ENCODE results near the gene ITGB3.
A peak's percentile ranks its signal among the peaks of the same experiment; 100 is the strongest.

Gene ITGB3

DNA sequence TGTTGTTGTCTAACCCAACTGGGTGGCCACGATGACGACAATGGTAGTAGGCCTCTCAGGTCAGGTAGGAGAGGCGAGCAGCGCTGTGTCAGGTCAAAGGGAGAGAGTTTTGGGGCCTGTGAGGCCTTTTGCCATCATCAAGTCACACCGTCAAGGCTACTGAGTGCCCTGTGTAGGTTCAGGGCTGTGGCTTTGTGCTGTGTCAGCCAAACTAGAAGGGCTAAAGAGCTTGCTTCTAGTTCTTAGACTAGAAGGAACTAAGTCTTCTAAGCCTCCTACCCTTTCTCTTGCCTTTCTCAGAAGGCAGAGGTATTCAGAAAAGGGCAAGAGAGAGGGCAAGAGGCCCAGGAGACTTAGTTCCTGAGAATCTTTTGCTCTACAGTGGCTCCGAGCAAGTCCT lies 45.1 kb downstream of the ITGB3 start:
- no peak for DNase-seq (ENCODE audit: low read depth in 2 of 2)

DNA sequence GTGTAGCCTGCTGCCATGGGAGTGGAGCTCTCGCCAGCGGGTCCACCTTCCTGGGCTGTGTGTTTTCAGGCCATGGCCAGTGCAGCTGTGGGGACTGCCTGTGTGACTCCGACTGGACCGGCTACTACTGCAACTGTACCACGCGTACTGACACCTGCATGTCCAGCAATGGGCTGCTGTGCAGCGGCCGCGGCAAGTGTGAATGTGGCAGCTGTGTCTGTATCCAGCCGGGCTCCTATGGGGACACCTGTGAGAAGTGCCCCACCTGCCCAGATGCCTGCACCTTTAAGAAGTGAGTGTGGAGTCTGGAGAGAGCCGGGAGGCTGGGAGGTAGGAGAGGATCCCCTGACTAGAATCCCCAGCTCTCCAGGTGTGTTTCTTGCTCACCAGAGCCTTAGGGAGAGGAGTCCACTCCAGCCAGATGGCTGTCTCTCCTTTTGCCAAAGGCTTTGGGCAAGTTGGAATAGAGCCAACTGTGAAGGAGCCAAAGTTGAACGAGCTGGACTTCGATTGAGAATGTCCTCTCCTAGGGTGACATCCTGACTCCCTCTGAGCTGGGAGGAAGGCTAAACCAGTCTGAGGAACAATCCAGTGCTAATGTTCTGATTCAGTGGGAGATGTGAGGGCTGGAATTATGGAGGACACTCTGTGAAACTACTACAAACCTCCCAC lies 45.7 kb downstream of the ITGB3 start:
- no peak for DNase-seq (ENCODE audit: low read depth in 2 of 2)

DNA sequence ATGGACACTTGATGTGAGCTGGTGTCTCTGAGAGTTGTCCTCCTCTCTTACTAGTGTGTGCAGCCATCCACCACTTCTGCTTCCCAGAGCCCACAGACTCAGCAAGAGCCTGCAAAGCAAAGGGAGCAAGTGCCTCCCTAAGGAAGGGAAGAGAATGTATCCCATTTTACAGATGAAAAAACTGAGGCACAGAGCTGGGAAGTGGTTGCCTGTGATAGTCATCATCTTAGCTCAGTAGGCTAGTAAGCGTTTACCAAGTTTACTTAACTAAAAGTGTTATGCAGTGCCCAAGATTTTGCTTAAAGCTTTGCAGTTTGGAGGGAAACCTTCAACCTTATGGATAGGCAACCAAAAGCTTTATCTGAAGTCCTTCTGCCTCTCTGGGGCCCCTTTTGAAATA lies 47.1 kb downstream of the ITGB3 start:
- DNase-seq (ENCODE audit: low read depth in 2 of 2), result no peak

DNA sequence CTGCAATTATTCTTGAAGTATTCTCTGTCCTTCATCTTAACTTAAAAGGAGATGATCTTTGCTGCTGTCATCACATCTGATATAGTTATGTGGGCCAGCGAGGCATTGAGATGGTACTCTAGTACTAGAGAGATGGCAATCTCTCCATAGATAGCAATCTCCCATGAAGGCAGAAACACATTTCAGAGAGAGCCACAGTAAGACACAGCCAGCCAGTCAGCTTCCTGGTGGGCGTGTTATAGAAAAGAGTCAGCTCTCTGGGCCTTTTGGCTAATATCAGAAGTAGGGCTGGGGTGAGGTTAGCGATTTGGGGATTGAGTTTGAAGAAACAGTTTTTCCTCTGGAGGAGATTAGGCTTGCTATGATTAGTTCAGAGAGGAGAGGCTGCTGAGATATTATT lies 47.5 kb downstream of the ITGB3 start:
- DNase-seq (ENCODE audit: low read depth in 2 of 2), result no peak

DNA sequence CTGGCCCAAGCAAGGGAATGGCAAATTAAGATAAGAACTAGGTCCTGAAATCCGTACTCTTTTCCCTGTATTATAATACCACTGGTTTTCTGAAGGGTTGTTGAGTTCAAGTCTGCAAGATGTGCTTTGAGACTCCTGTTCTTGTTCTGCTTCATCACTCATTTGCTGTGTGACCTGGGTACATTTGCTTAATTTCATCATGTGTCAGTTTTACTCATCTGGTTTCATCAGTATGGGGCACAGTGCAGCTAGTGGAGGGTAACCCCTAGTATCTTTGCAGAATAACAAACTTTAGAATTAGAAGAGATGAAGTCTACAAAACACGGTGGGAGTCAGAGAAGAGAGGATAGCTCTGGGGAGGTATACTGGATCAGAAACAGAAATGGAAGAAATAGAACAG lies 48.2 kb downstream of the ITGB3 start:
- DNase-seq (ENCODE audit: low read depth in 2 of 2), result no peak

DNA sequence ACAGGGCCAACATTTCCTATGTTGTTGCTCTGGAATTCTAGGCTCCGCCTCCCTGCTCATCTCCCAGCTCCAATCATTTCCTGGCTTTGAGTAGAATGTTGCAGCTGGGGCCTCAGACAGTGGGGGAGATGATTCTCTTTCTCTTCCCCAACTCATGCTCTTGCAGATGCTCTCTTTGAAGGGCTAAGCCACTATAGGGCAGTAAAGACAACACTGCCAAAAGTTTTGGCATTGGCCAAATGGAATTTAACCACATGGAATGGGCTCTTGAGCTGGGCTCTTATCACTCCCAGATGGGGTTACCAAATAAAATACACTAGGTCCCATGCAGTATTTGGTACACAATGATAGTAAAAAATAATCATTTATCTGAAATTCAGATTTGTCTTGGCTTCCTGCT lies 50.6 kb downstream of the ITGB3 start:
- no peak for DNase-seq (ENCODE audit: low read depth in 2 of 2)

DNA sequence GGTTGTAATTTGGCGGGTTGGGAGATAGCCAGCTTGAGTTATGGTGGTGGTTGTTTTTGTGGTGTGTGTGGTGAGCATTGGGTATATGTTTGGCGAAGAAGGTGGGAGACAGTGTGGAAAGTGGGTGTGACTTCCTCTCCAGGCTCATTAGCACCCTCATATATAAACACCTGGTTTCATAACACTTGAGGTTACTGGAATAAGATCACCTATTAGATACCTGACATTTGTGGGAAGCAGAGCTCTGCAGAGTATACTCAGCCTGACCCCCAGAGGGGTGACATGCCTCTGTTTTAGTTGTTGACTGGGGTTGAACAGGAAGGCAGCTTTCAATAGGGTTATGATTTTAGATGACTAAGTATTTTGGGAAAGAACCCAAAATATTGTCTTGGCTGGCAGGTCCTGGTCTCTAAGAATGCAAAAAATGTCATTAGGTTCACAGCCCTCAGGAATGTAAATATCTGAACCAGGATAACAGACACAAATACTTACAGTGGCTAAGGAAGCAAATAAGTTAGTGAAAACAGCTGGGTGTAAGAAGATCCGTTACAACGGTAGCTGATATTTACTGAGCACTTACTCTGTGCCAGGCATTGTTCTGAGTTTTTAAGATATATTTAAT lies 51.8 kb downstream of the ITGB3 start:
- DNase-seq (ENCODE audit: low read depth in 2 of 2), result no peak

DNA sequence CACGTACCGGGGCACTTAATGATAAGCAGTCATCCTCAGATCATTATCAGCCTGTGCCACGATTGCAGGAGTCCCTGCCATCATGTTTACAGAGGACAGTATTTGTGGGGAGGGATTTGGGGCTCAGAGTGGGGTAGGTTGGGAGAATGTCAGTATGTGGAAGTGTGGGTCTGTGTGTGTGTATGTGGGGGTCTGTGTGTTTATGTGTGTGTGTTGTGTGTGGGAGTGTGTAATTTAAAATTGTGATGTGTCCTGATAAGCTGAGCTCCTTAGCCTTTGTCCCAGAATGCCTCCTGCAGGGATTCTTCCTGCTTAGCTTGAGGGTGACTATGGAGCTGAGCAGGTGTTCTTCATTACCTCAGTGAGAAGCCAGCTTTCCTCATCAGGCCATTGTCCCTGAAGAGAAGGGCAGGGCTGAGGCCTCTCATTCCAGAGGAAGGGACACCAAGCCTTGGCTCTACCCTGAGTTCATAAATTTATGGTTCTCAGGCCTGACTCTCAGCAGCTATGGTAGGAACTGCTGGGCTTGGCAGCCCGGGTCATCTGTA lies 56.6 kb downstream of the ITGB3 start:
- no peak for DNase-seq (ENCODE audit: low read depth in 2 of 2)

- no peak for DNase-seq (ENCODE audit: low read depth in 2 of 2)
These were observed 57.8 kb downstream of the ITGB3 start for GRCh38 chr17:47311420-47311819.

GRCh38 chr17:47315451-47316266 lies 62.0 kb downstream of the ITGB3 start:
- no peak for DNase-seq (ENCODE audit: low read depth in 2 of 2)

GRCh38 chr17:47316311-47316710 lies 62.7 kb downstream of the ITGB3 start:
- no peak for DNase-seq (ENCODE audit: low read depth in 2 of 2)

GRCh38 chr17:47317119-47317518 lies 63.5 kb downstream of the ITGB3 start:
- DNase-seq (ENCODE audit: low read depth in 2 of 2), result no peak

GRCh38 chr17:47318197-47318918 lies 64.7 kb downstream of the ITGB3 start:
- no peak for DNase-seq (ENCODE audit: low read depth in 2 of 2)

- DNase-seq (ENCODE audit: low read depth in 2 of 2), result no peak
These were observed 67.4 kb downstream of the ITGB3 start for GRCh38 chr17:47320879-47321502.

DNA sequence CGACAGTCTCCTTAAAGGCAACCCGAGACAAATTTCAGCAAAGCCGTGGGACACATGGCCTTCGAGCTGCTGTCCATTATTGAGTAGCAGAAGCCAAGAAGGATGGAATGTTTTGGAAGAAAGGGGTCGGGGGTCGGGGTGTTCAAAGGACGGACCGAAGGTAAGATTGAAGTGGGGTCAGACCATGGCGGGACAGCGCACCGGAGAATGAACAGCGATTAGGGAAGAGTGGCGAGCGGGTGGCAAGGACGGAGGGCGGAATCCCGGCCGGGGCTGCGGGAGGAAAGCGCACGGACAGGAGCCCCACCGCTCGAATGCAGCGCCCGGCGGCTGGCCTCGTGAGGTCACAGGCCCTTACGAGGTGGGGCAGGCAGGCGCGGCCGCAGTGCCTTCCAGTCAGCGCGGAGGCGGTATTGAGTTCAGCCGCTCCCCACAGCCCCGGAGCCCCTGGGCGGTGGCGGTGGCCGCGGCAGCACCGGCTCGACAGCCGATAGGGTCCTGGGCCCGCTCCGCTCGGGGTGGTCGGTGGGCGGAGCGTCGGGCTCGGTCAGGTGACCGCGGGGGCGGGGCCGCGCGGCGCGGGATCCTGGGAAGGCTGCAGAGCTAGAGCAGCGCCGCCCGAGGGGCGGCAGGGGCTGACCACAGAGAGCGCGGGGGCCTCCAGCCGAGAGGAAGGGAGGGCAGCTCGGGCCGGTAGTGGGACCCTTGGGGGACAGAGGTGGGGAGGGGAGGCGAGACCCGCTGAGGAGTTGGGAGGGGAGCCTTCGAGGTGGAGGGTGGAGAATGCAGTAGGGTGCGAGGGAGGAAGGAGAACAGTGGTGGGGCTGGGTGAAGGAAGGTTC lies 70.0 kb downstream of the ITGB3 start, which contains the start of gene EFCAB13:
TSS of gene EFCAB13 (plus strand) at position 574 of the 842 bp plus-strand sequence. CDS start 4,399 bp downstream, outside the sequence.
- DNase-seq (ENCODE audit: low read depth in 2 of 2), result peak; percentile 42 to 57

DNA sequence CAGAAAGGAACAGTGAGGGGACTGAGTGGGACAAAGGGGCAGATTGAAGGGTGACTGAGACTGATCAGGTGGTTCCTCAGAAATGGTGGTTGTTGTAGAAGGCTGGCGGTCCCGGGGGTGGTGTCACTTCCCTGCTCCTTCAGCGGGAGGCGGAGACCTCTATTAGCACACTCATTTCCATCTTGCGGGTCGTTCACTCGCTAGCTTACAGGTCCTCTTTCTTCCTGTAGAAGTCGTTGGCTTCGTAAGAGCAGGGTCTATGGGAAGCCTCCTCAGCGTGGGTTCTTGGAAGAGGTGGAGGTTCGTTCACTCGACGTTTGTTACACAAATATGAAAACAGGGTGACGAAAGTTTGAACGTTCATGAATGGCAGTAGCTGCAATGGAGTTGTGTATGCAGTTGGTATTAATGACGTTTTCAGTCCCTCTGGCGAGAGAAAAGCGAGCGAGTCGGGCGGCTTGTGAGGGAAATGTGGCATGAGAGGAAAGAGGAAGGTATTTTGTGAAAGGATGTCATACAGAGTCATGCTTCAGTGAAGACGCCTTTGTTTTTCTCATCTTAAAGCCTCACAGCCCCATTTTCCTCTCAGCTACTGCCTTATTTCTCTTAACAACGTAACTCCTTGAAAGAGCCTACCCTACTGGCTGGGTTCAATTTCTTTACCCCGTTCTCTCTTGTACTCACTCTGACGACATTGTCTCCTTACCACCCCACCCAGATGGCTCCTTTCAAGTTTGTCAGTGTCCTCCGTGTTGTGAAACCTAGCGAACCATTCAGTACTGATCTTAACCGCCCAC lies 70.8 kb downstream of the ITGB3 start:
- DNase-seq (ENCODE audit: low read depth in 2 of 2), result peak in 1 of 2 donors; percentile 16

DNA sequence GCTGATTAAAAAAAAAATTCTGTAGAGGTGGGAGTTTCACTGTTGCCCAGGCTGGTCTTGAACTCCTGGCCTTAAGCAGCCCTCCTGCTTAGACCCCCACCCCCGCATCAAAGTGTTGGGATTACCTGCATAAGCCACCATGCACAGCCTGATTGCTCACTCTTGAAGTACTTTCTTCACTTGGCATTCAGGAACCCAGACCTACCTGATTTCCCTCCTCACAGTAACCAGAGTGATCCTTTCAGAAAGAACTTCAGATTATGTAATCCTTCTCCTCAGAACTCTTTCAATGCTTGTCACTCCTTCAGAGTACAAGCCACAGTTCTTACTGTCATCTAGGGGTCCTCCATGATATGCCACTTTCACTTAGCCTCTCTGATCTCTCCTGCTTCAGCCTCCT lies 71.5 kb downstream of the ITGB3 start:
- no peak for DNase-seq (ENCODE audit: low read depth in 2 of 2)

GRCh38 chr17:47330548-47330947 lies 76.9 kb downstream of the ITGB3 start:
- DNase-seq (ENCODE audit: low read depth in 2 of 2), result no peak

GRCh38 chr17:47332287-47332686 lies 78.7 kb downstream of the ITGB3 start:
- no peak for DNase-seq (ENCODE audit: low read depth in 2 of 2)

Data from stimulated activated CD4-positive, alpha-beta T cell treated with anti-CD3 and anti-CD28 coated beads, Interleukin-1b, Interleukin-23, amount 100 ng/mL, for 1 hour (primary cell).